Progenitor cell of endocrine pancreas (in vitro differentiated cells): ENCODE data around the gene LOC128125822.

ENCODE experiments used
- DNase-seq: peaks from one replicate; pipeline ENCODE4 v3.0.0; 2021; ENCODE audit warnings: low spot score; ENCODE audit not compliant: unreplicated experiment
- H3K27ac Mint-ChIP-seq: 2 replicates; pipeline ENCODE4 v1.8.0; 2021; ENCODE audit warnings: mild to moderate bottlenecking, moderate library complexity, mixed read lengths
- H3K27me3 Mint-ChIP-seq: 2 replicates; pipeline ENCODE4 v1.8.0; 2021; ENCODE audit warnings: mixed read lengths
- H3K36me3 Mint-ChIP-seq: 2 replicates; pipeline ENCODE4 v1.8.0; 2022; ENCODE audit warnings: mixed read lengths; ENCODE audit not compliant: insufficient read depth
- H3K4me1 Mint-ChIP-seq: 2 replicates; pipeline ENCODE4 v1.8.0; 2021; ENCODE audit warnings: low read depth, mixed read lengths
- H3K4me3 Mint-ChIP-seq: 2 replicates; pipeline ENCODE4 v1.8.0; 2021; ENCODE audit warnings: low read depth, mild to moderate bottlenecking, moderate library complexity, mixed read lengths
- H3K9me3 Mint-ChIP-seq: 2 replicates; pipeline ENCODE4 v1.8.0; 2021; ENCODE audit warnings: low read depth, mixed read lengths
- TF ChIP-seq, protein P1 (sequence below): fragments of 200-600 bp; sonication (generic); IDR thresholded peaks from one replicate; pipeline ENCODE4 v1.5.0; 2021; ENCODE audit warnings: antibody characterized with exemption, mild to moderate bottlenecking; ENCODE audit not compliant: unreplicated experiment

Gene LOC128125822

GRCh38 chr6:63533952-63534351, 38.3 kb upstream of the LOC128125822 start:
- H3K36me3 Mint-ChIP-seq: no peaks in the 10 kb centered on the region
- H3K4me1 Mint-ChIP-seq: peaks cover 11% of the 10 kb centered on the region
- H3K27me3 Mint-ChIP-seq: no peaks in the 10 kb centered on the region
- TF ChIP-seq, protein P1, sequence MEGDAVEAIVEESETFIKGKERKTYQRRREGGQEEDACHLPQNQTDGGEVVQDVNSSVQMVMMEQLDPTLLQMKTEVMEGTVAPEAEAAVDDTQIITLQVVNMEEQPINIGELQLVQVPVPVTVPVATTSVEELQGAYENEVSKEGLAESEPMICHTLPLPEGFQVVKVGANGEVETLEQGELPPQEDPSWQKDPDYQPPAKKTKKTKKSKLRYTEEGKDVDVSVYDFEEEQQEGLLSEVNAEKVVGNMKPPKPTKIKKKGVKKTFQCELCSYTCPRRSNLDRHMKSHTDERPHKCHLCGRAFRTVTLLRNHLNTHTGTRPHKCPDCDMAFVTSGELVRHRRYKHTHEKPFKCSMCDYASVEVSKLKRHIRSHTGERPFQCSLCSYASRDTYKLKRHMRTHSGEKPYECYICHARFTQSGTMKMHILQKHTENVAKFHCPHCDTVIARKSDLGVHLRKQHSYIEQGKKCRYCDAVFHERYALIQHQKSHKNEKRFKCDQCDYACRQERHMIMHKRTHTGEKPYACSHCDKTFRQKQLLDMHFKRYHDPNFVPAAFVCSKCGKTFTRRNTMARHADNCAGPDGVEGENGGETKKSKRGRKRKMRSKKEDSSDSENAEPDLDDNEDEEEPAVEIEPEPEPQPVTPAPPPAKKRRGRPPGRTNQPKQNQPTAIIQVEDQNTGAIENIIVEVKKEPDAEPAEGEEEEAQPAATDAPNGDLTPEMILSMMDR: no peak
- no peak overlapping the region for H3K4me3 Mint-ChIP-seq
- H3K27ac Mint-ChIP-seq: no peak overlapping the region
- no peaks in the 10 kb centered on the region for H3K9me3 Mint-ChIP-seq
- DNase-seq: no peak

- Mint-ChIP-seq H3K9me3 (no peaks in the 10 kb centered on the region), H3K4me3 (no peak overlapping the region), H3K27ac (no peak overlapping the region), H3K36me3 (no peaks in the 10 kb centered on the region), H3K27me3 (peaks cover 12% of the 10 kb centered on the region), H3K4me1 (peaks cover 8% of the 10 kb centered on the region)
- TF ChIP-seq, protein P1: no peak
- DNase-seq: no peak
Observed at GRCh38 chr6:63537201-63537958, 34.9 kb upstream of the LOC128125822 start.

GRCh38 chr6:63537959-63538300, 34.4 kb upstream of the LOC128125822 start:
- TF ChIP-seq, protein P1: no peak
- Mint-ChIP-seq H3K4me1 (peaks cover 8% of the 10 kb centered on the region), H3K4me3 (no peak overlapping the region), H3K27ac (no peak overlapping the region), H3K27me3 (peaks cover 17% of the 10 kb centered on the region), H3K36me3 (no peaks in the 10 kb centered on the region), H3K9me3 (no peaks in the 10 kb centered on the region)
- DNase-seq: no peak

DNA sequence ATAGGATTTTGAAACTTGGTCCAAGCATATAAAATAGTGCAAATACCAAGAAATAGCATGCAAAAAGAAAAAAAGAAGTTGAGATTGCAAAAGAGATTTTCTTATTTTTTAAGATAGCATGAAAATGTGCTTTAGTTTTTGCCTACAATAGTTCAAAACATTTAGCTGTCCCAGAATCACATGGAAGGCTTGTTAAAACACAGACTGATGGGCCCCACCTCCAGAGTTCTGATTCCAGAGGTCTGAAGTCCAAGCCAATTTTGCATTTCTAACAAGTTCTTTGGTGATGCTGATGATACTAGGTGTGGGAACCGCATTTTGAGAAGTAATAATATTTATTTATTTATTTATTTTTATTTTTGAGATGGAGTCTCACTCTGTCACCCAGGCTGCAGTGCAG, 33.7 kb upstream of the LOC128125822 start:
- Mint-ChIP-seq H3K4me1 (peaks cover 8% of the 10 kb centered on the region), H3K27me3 (peaks cover 23% of the 10 kb centered on the region), H3K9me3 (no peaks in the 10 kb centered on the region), H3K27ac (no peak overlapping the region), H3K36me3 (no peaks in the 10 kb centered on the region), H3K4me3 (no peak overlapping the region)
- no peak for DNase-seq
- TF ChIP-seq, protein P1: no peak

GRCh38 chr6:63543001-63543400, 29.3 kb upstream of the LOC128125822 start:
- no peak overlapping the region for H3K4me3 Mint-ChIP-seq
- TF ChIP-seq, protein P1: no peak
- DNase-seq: no peak
- no peaks in the 10 kb centered on the region for H3K36me3 Mint-ChIP-seq
- H3K4me1 Mint-ChIP-seq: no peaks in the 10 kb centered on the region
- no peak overlapping the region for H3K27ac Mint-ChIP-seq
- no peaks in the 10 kb centered on the region for H3K9me3 Mint-ChIP-seq
- H3K27me3 Mint-ChIP-seq: peaks cover 25% of the 10 kb centered on the region
